H9 (cell line): ENCODE results near the gene CLNS1A. TPM values are rescaled to one million over a fixed set of nuclear protein-coding genes. Genes with fewer than 3 reads are reported as not detected.

Experiments
- DNase-seq: peaks from one replicate; pipeline ENCODE4 v3.0.0-alpha.2; 2017
- H2AFZ ChIP-seq: one replicate; pipeline ENCODE4 v1.6.1; 2013; ENCODE audit warnings: mild to moderate bottlenecking, low read length, control low read depth, moderate library complexity
- H2AK5ac ChIP-seq: 2 replicates; pipeline ENCODE4 v1.6.1; 2013; ENCODE audit warnings: low read length, control low read depth, mixed read lengths; ENCODE audit not compliant: insufficient read length
- H2BK120ac ChIP-seq: one replicate; pipeline ENCODE4 v1.6.1; 2013; ENCODE audit warnings: low read depth, mild to moderate bottlenecking, low read length, control low read depth, inconsistent platforms; ENCODE audit not compliant: poor library complexity, severe bottlenecking
- H2BK12ac ChIP-seq: 2 replicates; pipeline ENCODE4 v1.6.1; 2013; ENCODE audit warnings: low read length, control low read depth, mixed read lengths, low read depth; ENCODE audit not compliant: insufficient read length
- H2BK15ac ChIP-seq: 2 replicates; pipeline ENCODE4 v1.6.1; 2013; ENCODE audit warnings: low read depth, low read length, control low read depth
- H2BK20ac ChIP-seq: one replicate; pipeline ENCODE4 v1.6.1; 2013; ENCODE audit warnings: low read depth, mild to moderate bottlenecking, low read length, control low read depth, inconsistent platforms; ENCODE audit not compliant: poor library complexity, severe bottlenecking
- H2BK5ac ChIP-seq: 2 replicates; pipeline ENCODE4 v1.6.1; 2013; ENCODE audit warnings: low read length, control low read depth, mixed read lengths; ENCODE audit not compliant: insufficient read length
- H3K14ac ChIP-seq: 2 replicates; pipeline ENCODE4 v1.6.1; 2013; ENCODE audit warnings: low read length, control low read depth; ENCODE audit not compliant: insufficient read depth
- H3K18ac ChIP-seq: 2 replicates; pipeline ENCODE4 v1.6.1; 2013; ENCODE audit warnings: low read depth, mild to moderate bottlenecking, mixed read lengths, low read length, control low read depth; ENCODE audit not compliant: insufficient read length
- H3K23ac ChIP-seq: 2 replicates; pipeline ENCODE4 v1.6.1; 2013; ENCODE audit warnings: low read length, control low read depth, mixed read lengths, low read depth; ENCODE audit not compliant: insufficient read length
- H3K23me2 ChIP-seq: 2 replicates; pipeline ENCODE4 v1.6.1; 2013; ENCODE audit warnings: low read depth, mild to moderate bottlenecking, mixed read lengths, low read length, control low read depth; ENCODE audit not compliant: insufficient read length, poor library complexity, severe bottlenecking
- H3K27ac ChIP-seq: 2 replicates; pipeline ENCODE4 v1.5.1; 2013; ENCODE audit warnings: low read length, control low read depth, mixed read lengths, low read depth; ENCODE audit not compliant: insufficient read length
- H3K27me3 ChIP-seq: 2 replicates; pipeline ENCODE4 v1.6.1; 2013; ENCODE audit warnings: low read length, control low read depth, inconsistent platforms; ENCODE audit not compliant: insufficient read depth
- H3K4ac ChIP-seq: 2 replicates; pipeline ENCODE4 v1.6.1; 2013; ENCODE audit warnings: low read depth, mild to moderate bottlenecking, control low read depth, inconsistent platforms, low read length, moderate library complexity
- H3K4me1 ChIP-seq: 2 replicates; pipeline ENCODE4 v1.6.1; 2013; ENCODE audit warnings: low read length, control low read depth, inconsistent platforms; ENCODE audit not compliant: insufficient read depth
- H3K4me2 ChIP-seq: 2 replicates; pipeline ENCODE4 v1.6.1; 2013; ENCODE audit warnings: low read length, control low read depth, mixed read lengths; ENCODE audit not compliant: insufficient read length, insufficient read depth
- H3K56ac ChIP-seq: 2 replicates; pipeline ENCODE4 v1.6.1; 2013; ENCODE audit warnings: low read depth, mild to moderate bottlenecking, mixed read lengths, low read length, control low read depth; ENCODE audit not compliant: insufficient read length
- H3K79me1 ChIP-seq: 2 replicates; pipeline ENCODE4 v1.6.1; 2013; ENCODE audit warnings: low read depth, mild to moderate bottlenecking, moderate library complexity, low read length, control low read depth, inconsistent platforms; ENCODE audit not compliant: insufficient read depth, poor library complexity, severe bottlenecking
- H3K79me2 ChIP-seq: 2 replicates; pipeline ENCODE4 v1.6.1; 2013; ENCODE audit warnings: low read length, control low read depth, inconsistent platforms; ENCODE audit not compliant: insufficient read depth
- H3K9ac ChIP-seq: 2 replicates; pipeline ENCODE4 v1.6.1; 2013; ENCODE audit warnings: low read length, control low read depth, mixed read lengths; ENCODE audit not compliant: insufficient read length; ENCODE audit errors: extremely low read depth
- H3K9me3 ChIP-seq: one replicate; pipeline ENCODE4 v1.6.1; 2013; ENCODE audit warnings: low read depth, low read length, inconsistent platforms; ENCODE audit not compliant: control insufficient read depth
- H3T11ph ChIP-seq: one replicate; pipeline ENCODE4 v1.6.1; 2013; ENCODE audit warnings: mild to moderate bottlenecking, low read length, control low read depth, inconsistent platforms
- H4K20me1 ChIP-seq: one replicate; pipeline ENCODE4 v1.6.1; 2013; ENCODE audit not compliant: control insufficient read depth, insufficient read length, insufficient read depth
- H4K5ac ChIP-seq: 2 replicates; pipeline ENCODE4 v1.6.1; 2013; ENCODE audit warnings: low read depth, mild to moderate bottlenecking, mixed read lengths, low read length, control low read depth; ENCODE audit not compliant: insufficient read length
- H4K8ac ChIP-seq: replicated peaks from 2 replicates; pipeline ENCODE4 v1.6.1; 2013; ENCODE audit warnings: low read length, control low read depth, mixed read lengths, low read depth; ENCODE audit not compliant: insufficient read length
- H4K91ac ChIP-seq: 2 replicates; pipeline ENCODE4 v1.6.1; 2013; ENCODE audit warnings: low read depth, mild to moderate bottlenecking, moderate library complexity, mixed read lengths, low read length, control low read depth; ENCODE audit not compliant: insufficient read length
- H3K27ac Mint-ChIP-seq, 3 experiments: 2 replicates in 2 of 3; 3 replicates in 1 of 3; pipeline ENCODE4 v1.8.0; 2020 to 2021; ENCODE audit warnings: mixed read lengths in 3 of 3, mild to moderate bottlenecking in 1 of 3, moderate library complexity in 1 of 3
- H3K27me3 Mint-ChIP-seq: 2 replicates; pipeline ENCODE4 v1.8.0; 2021; ENCODE audit warnings: low read depth, mild to moderate bottlenecking, moderate library complexity, mixed read lengths
- H3K36me3 Mint-ChIP-seq, 3 experiments: 2 replicates in 2 of 3; 3 replicates in 1 of 3; pipeline ENCODE4 v1.8.0; 2020 to 2021; ENCODE audit warnings: low read depth in 3 of 3, mixed read lengths in 3 of 3; ENCODE audit not compliant: insufficient read depth in 1 of 3
- H3K4me1 Mint-ChIP-seq, 2 experiments: 2 replicates each; pipeline ENCODE4 v1.8.0; 2020; ENCODE audit warnings: mixed read lengths in 2 of 2
- H3K4me3 Mint-ChIP-seq, 2 experiments: 2 replicates in 1 of 2; 3 replicates in 1 of 2; pipeline ENCODE4 v1.8.0; 2020 to 2021; ENCODE audit warnings: mild to moderate bottlenecking in 2 of 2, mixed read lengths in 2 of 2, moderate library complexity in 1 of 2
- H3K9me3 Mint-ChIP-seq, 2 experiments: 2 replicates in 1 of 2; 3 replicates in 1 of 2; pipeline ENCODE4 v1.8.0; 2020; ENCODE audit warnings: mild to moderate bottlenecking in 2 of 2, mixed read lengths in 2 of 2, moderate library complexity in 1 of 2
- CTCF ChIP-seq: fragments of 200-600 bp; sonication (generic); conservative IDR thresholded peaks from 3 replicates; pipeline ENCODE4 v1.8.0; 2021; ENCODE audit warnings: antibody characterized with exemption, mild to moderate bottlenecking
- WGBS: extraction: QIAGEN DNeasy Blood & Tissue Kit; methylation state at CpG from one replicate; pipeline ENCODE4 v1.1.7; 2013; ENCODE audit warnings: missing lambda C conversion rate, low lambda C conversion rate, mixed read lengths; ENCODE audit not compliant: insufficient read length; ENCODE audit errors: extremely low coverage; 5-methylcytosine and 5-hydroxymethylcytosine counted together
- total RNA-seq: library from RNA; stranded (reverse); gene quantifications from 2 replicates; pipeline ENCODE4 v1.2.1, GENCODE V29; 2021

Gene CLNS1A
- total RNA-seq, 1 experiment from 2014 or later, result 165 TPM

- Histone ChIP-seq H2AFZ (no peak overlapping the region), H2BK12ac (no peak overlapping the region), H3K4ac (no peak overlapping the region), H3K9ac (no peak overlapping the region), H3K9me3 (no peaks in the 10 kb centered on the region), H3K23ac (no peak overlapping the region), H2AK5ac (no peak overlapping the region), H3K56ac (no peak overlapping the region), H4K91ac (no peak overlapping the region), H3K18ac (no peak overlapping the region), H4K20me1 (no peaks in the 10 kb centered on the region), H3K79me1 (no peaks in the 10 kb centered on the region), H2BK20ac (no peak overlapping the region), H3K27me3 (no peaks in the 10 kb centered on the region), H3K14ac (no peak overlapping the region), H4K8ac (no peak overlapping the region), H2BK5ac (no peak overlapping the region), H4K5ac (no peak overlapping the region), H3K23me2 (no peaks in the 10 kb centered on the region), H2BK120ac (no peak overlapping the region), H3T11ph (no peak overlapping the region), H3K4me1 (no peaks in the 10 kb centered on the region), H3K27ac (no peak overlapping the region), H3K4me2 (no peak overlapping the region), H3K79me2 (no peaks in the 10 kb centered on the region), H2BK15ac (no peak overlapping the region)
- DNase-seq, result no peak
- TF ChIP-seq CTCF, result no peak
- H3K4me1 Mint-ChIP-seq, result no peaks in the 10 kb centered on the region
- no peaks in the 10 kb centered on the region for H3K9me3 Mint-ChIP-seq
- H3K36me3 Mint-ChIP-seq, result peaks cover 49 to 74% (median 68%) of the 10 kb centered on the region in 3 experiments
- WGBS, result no CpG with 5 or more reads among the region's 3 CpGs
- no peak overlapping the region for H3K4me3 Mint-ChIP-seq
- no peak overlapping the region for H3K27ac Mint-ChIP-seq
- H3K27me3 Mint-ChIP-seq, result no peaks in the 10 kb centered on the region
Observed at GRCh38 chr11:77617892-77618291, 19.7 kb downstream of the CLNS1A start.
